ENCODE measurements around the gene TSPAN9. TPM values are rescaled to one million over a fixed set of nuclear protein-coding genes. Genes with fewer than 3 reads are reported as not detected.

TSPAN9 gene
- total RNA-seq, 1 donor from 2014 or later, result 83.7 TPM

DNA sequence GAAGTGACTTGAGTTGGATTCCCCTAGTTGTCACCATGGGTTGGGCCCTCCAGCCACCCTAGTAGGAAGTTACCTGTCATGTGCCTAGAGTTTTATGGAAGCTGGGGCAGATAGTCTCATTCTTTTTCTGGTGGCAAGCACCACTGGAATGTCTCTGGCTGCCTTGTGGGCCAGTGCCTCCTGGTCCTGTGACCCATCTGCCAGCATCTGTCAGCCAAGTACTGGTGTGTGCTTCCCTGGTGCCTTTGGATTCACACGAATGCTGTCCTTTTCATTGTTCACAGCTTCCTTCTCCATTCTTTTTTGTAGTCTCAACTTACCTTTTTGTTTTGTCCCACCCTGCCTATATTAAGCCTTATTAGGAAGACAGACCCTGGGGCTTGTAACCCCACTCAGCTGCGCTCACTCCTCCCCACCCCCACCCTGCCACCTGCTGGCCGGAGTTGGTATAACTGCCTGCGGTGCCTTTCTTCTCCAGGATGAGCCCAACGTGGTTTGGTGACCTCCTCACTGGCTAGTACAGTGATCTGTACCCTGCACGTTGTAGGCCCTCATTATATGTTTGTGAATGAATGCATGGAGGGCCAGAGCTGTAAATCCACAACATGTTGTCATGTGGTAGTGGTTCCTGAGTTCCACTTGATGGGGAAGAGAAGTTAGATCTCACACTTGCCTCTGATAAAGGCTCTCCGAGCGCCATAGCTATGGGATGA, 125.7 kb downstream of the TSPAN9 start:
- DNase-seq (ENCODE audit: low read depth in 2 of 2), result peak; percentile 55 to 63

DNA sequence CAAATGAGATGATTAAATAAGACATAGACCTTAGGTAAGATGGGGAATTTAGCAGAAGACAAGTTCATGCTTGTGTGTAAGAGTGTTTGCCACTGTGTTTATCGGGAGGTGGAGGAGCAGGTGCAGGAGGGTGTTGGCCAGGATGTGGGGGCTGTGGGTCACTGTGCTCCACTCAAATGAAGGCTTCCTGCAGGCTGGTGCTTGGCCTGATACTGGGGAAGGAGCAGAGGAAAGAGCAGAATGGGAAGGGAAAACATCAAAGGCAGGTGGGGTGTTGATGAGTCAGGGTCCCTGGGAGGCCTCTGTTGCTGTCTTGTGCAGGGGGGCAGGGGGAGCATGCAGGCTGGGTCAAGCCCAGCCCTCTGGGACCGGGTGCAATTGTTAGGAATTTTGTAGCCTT, 126.5 kb downstream of the TSPAN9 start:
- DNase-seq (ENCODE audit: low read depth in 2 of 2), result no peak

DNA sequence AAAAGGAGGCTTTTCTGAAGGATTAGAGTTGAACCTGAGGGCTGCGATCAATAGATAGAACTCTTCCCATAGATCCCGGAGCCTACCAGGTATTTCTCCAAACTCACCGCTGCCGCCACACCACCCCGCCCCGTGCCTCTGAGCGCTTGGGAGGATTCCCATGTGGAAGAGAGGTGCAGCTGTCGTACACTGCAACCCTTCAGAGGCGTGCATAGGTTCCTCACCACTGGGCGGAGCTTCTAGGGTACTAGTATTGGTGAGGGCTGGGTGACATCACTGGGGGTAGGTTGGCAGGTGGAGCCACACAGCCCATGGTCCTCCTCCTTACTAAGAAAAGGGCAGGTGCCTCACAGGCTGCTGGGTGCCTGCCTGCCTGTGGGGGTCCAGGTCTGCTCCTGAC, 127.0 kb downstream of the TSPAN9 start:
- no peak for DNase-seq (ENCODE audit: low read depth in 2 of 2)

DNA sequence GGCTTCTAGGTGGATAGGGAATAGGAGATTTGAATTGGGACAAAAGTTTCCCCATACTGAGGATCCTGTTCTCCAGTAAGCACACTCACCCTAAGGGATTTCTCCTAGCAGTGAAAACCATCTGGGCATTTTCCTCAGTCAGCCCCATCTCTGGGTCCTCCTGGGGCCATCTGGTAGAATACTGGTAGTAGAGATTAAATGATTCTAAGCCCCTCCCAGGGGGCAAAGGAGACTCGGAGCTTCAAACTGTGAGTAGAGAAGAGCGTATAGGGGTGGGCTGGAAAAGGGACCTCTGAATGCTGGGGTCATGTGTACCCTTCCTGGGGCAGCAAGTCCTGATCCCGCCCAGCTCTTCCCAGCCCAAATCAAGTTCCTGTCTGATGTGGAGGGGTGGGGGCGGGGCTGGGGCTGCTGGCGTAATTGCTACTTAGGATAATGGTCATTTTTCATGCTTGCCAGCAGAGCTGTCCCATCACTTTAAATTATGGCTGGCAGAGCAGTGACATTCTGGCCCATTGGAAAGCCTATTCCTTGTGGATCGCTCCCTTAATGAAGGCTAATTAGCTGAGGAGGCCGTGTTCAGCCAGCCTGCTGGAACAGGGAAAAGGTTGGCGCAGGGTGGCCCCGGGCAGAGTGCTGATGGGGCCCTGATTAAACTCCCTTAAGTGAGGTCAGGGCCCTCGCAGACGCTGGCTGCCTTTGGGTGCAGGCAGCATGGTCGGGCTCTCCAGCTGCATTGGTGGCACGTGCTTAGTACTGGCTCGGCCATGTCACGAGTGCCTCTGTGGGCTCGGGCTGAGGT, 127.8 kb downstream of the TSPAN9 start:
- no peak for DNase-seq (ENCODE audit: low read depth in 2 of 2)

DNA sequence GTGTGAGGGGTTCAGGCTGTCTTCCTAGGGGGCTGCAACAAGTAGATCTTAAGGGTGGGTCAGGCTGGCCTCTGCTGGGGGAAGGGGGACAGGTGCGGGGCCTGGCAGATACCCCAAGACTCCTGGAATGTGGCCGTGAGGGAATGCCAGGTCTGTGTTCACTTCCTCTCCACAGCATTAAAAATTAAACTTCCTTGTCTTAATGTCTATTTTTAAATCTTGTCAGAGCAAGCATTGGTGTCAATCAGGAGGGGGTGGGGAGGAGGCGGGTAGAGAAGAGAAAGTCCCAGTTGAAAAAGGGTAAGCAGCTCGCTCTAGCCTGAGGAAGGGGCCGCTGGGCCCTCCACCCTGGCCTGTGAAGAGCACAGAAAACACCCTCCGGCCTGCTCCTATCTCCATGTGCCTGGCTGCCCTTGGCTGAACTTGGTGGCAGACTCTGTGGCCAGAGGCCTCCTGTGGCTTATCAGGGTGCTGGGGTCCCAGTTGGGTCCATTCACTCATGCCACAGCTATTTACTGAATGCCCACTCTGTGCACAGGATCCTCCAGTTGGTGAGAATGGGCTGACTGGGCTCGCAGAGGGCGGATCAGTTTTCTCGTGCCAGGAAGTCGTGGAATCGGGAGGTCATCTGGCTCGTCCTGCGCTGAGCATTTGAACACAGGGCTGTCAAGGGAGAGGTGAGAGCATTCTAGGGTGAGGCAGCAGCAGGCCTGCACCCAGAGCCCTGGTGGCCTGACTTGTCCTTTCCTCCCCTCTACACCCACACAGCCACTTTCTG, 128.8 kb downstream of the TSPAN9 start:
- DNase-seq (ENCODE audit: low read depth in 2 of 2), result peak; percentile 59 to 74

DNA sequence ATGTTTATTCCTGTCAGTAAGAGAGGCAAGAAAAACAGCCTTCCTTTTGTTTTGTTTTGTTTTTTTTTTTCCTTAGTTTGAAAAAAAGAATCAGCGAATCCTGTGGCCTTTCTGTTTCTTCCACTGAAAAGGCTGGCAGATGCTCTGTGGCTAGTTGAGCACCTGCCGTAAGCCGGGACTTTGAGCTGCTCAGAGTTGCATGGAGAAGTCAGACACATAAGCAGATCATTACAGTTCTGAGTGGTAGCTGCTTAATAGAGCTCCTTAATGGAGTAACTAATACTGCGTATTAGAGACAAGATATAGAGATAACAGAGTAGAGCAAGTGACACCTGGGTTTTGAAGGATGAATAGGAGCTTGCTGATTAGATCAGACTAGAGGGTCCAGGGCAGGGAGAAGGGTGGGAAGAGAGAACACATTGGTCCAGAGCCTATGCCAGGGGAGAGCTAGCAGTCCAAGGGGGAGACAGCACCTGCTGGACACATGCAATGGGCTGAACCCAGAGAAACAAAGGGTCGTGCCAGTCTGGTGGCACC, 129.4 kb downstream of the TSPAN9 start:
- no peak for DNase-seq (ENCODE audit: low read depth in 2 of 2)

DNA sequence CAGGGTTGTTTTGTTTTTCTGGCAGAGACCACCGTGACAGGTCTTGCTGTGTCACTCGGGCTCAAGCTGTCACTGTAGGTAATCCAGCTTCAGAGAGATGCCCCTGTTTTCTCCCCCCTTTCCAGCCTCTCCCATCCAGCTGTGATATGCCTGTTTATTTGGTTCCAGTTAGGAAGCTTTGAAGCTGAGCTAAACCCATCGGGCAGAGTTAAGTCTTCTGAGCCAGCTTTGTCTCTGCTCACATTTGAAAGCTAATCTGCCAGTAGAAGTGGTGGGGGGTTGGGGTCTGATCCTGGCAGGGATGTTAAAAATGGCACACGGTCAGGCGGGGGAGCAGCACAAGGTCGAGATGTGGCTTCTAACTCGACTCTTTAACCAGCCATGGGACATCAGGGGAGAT, 130.0 kb downstream of the TSPAN9 start:
- no peak for DNase-seq (ENCODE audit: low read depth in 2 of 2)

DNA sequence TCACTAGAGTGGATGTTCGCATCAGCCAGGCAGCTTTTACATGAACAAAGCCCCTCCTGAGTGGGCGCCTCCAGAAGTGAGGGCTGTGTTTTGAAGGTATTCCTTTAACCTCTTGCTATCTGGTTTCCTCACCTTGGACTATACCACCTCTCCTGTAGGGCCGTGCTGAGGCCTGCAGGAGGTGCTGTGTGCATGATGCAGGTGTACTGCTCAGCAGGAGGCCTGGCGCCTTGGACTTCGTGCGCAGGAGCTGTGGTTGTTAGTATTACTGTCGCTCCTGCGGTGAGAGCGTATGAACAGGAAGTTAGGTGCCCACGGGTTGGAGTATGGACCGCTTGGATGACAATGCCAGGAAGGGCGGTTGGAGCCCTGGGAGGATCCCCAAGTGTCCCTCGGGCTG, 130.7 kb downstream of the TSPAN9 start:
- no peak for DNase-seq (ENCODE audit: low read depth in 2 of 2)

DNA sequence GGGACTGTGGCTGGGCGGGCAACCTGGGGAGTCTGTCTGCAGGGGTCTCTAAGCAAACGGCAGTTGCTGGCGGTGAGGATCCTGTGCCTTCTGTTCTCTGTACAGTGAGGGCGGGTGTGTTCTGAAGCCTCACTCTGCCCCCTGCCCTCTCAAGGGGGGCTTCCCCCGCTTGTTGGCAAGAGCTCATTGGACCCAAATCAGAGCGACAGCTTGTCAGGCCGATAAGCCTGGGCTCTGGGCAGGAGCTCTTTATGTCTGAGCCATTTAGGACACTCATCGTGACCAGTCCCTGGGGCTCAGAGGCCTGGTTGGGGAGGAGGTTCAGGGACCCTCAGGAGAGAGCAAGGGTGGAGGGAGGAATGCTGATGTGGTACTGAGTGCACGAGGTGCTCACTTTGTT, 136.0 kb downstream of the TSPAN9 start:
- DNase-seq (ENCODE audit: low read depth in 2 of 2), result peak in 1 of 2 donors; percentile 29

DNA sequence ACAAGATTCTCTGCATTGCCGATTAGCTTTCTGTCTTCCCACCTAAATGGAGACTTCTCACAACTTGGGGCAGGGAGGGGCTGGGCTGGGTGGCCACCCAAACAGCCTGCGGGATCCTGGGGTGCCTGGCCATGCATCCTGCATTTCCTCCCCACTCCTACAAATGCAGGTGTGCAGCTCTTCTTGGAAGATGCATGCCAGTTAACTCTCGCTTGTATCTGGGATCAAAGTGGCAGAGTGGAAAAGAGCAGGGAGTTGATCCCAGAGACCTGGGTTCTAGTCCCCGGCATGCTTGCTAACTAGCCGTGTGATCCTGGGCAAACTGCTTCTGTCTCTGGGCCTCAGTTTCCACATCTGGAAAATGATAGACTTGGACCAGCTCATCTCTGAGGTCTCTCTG, 136.6 kb downstream of the TSPAN9 start:
- no peak for DNase-seq (ENCODE audit: low read depth in 2 of 2)

DNA sequence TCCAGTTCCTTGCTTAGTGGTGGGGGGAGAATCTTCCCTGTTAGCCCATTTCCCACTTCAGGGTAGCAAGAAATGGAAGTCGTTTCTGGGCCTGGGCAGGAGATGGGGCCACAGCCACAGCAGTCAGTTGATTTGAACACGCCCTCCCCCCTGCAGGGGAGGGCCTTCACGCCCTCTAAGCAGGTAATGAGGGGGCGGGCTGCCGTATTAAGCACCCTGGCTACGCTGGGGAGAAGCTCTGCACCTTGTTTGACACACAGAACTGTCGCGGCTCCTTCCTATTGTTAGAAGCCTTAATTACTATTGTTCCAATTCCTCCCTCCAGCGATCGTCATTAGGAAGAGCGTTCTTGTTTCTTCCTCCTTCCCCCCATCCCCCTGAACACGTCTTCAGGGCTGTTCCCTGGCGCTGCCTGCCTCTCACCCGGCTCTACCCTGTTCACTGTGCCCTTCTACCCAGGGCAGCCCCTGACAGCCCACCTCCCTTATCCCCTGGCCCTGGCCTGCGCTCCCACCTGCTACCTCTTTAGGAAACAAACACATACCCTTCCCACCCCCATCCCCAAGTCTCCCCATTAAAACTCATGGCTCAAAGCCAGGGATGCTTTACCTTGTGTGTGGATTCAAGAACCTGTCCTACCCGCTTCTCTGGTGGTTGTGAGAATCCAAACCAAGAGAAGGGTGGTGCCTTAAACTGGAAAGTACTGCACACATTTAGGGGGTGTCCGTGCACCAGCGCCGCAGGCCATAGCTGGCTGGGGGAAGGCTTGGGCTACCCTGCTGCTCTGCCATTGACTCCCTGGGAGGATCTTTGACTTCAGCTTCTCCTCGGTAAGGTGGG, 137.6 kb downstream of the TSPAN9 start:
- no peak for DNase-seq (ENCODE audit: low read depth in 2 of 2)

DNA sequence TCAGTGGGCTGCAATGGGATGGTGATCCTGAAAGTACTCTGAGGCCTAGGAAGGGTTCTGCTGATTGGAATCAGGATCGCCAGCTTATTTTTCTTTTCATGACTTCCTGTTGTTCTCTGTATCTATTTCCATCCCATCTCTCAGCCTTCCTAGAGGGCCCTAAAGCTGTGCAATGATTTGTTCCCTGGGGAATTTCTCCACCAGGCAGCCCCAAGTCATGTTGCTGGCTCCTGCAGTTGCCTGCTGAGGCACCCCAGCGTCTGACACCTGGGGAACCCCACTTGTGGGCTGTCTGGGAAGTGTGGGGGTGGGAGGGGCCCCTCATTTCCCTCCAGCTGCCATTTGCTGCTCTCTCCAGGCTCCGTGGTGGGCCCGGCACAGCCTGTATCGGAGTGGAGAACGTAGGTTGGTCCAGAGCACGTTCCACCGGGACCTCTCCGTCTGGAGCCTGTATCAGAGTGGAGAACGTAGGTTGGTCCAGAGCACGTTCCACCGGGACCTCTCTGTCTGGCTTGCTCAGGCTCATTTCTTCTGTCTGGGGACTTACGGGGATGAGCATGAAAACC, 138.3 kb downstream of the TSPAN9 start:
- no peak for DNase-seq (ENCODE audit: low read depth in 2 of 2)

DNA sequence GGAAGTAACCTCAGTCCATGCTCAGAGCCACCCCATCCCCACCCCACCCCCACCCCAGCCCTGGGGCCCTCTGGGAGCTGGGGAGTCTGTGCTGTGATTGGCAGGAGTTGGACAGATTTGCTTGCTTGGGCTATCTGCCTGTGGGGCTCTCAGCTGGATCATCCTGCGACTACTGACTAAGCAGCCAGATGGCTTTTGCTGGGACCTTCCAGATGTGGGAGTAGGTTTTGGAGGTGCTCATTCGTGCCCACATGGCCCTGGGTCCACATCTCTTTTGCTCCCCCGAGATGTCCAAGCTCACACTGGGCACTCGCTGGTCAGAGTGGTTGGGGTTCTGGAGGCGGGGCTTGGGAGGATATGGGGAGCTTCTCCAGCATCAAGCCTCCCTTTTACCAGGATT, 138.9 kb downstream of the TSPAN9 start:
- no peak for DNase-seq (ENCODE audit: low read depth in 2 of 2)

DNA sequence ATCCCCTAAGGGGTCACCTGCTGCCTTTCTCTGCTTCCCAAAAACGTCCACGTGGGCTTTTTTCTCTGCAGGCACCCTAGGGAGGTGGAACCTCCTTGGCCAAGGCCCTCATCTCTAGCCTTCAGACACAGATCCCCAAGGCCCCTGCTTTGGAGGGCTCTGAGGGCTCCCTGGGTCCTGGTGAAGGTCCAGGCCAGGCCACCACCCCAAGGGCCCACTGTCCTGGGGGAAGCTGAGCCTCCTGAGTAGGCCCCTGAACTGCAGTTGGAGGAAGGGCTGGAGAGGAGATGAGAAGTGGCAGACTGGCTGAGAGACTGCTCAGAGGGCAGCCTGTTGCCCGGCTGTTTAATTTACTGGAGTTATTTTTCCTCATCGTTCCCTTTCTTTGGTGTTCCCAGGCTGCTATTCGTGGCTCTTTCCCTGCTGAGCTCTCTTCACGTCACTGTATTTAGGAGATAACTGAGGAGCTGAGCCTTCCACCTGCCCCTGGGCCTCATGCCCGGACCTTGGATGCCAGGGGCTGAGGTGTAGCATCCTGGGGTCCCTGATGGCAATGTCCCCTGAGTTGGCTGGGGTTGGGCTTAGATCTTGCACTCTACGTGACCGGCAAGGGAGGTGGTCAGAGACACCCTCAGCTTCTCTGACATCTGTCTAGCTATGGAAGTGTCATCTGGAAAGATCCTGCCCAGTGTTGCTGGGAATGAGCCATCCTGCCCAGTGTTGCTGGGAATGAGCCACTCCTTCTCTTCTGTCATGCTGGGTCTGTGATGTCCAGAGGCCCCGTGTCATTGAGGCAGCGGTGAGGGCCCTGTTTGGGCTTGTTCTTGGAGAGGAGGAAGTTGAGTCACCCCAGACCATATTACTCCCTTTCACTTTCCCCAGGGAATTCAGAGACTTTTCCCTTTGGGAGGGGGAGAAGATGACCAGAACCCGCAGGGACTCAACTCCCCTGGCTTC, 139.8 kb downstream of the TSPAN9 start:
- peak; percentile 42 to 98 for DNase-seq (ENCODE audit: low read depth in 2 of 2)

DNA sequence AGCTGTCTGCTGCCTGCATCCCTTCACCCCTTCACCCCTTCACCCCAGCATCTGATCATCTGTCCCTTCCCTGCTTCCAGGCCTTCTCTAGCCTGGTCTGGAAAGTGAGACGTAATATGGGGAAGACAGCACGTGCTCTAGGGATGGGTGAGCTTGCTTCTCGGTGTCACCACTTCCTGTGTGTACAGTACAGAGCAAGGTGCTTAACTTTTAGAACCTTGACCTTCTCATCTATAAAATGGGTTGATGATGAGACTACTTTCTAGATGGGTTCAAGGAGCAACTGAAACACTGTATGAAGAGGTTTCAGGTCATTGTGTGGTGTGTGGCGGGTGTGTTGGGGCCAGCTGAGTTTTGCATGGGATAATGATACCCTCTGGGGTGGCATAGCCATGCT, 140.5 kb downstream of the TSPAN9 start:
- DNase-seq (ENCODE audit: low read depth in 2 of 2), result no peak

DNA sequence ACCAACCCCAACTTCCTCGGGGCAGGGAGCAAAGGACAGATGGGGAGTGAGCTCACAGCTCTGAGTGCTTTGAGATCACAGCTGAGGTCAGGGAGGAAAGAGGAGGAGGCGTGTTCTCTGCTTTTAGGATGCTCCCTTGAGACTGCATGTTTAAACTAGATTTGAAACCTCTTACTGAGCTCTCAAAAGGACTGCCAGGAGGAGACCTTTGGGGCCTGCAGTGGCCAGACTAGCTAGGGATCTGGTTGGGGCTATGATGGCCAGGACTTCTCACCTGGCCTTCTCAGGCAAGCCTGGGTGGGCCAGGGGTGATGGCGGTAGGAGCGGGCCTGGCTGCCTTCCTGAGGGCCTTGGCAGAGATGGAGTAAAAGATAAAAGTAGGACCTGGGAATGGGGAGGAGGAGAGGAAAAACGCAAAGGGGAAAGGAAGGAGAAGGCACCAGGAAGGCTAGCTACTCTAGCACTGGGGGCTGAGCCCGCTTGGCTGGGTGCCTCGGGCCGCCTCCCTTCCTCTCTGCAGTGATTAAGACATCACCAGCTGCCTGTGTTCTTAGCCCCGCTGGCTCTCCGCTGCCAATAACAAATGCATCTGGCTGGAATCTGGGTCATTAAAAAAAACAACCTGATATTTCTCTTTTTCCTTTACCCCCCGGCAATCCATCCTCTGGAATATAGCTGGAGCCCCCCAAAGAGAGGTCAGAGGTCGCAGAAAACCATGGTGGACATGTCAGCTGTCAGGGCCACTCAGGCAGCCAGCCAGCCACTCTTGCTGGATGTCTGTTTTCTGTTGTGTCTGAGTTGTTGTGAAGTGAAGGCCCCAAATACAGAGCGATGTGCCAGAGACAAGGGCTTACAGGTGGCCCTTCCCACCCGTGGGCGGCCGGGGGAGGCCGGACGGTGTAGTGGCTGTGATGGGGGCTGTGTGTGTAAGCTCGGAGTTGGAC, 141.3 kb downstream of the TSPAN9 start:
- peak in 1 of 2 donors; percentile 96 for DNase-seq (ENCODE audit: low read depth in 2 of 2)

DNA sequence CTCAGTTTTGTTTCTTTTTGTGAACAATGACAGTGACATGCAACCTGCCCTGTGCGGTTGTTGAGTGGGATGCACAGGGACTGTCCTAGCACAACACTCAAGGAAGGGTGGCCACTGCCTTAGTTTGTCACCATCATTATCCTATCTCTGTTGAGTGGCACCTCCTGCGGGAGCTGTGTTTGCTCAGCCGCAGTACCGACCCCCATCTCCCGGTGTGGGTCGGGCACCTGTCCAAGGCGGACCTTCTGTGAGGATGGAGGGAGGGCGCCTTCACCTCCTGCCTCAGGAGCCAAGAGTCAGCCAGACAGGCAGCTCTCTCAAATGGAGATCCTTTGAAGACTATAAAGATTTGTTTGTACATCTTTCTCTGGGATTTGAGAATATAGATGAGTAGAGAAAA, 142.1 kb downstream of the TSPAN9 start:
- no peak for DNase-seq (ENCODE audit: low read depth in 2 of 2)

Measured in lung microvascular endothelial cell (primary cell).